ENCODE measurements around the gene TMEM47.
A peak's percentile ranks its signal among the peaks of the same experiment; 100 is the strongest.

The TMEM47 gene

DNA sequence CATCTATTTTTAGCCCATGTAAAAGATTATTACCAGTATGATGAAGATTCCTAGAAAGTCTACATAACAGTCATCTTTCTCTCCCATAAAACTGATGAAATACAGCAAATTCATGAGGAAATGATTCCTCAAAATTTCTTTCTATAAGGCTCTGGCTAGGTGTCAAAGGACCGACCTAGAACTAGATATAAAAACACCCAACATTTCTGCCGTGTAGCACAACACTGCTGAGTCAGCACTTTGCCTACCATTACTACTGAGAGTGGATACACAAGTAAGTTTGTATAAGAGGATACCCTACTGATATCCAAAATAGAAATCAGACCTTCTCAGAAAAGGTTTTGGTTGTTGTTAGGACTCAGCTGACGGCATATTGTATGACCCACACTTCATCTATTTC is 24.7 kb downstream of the TMEM47 start:
- DNase-seq (ENCODE audit: low read depth): no peak
- no peak overlapping the region for H3K4me3 ChIP-seq (ENCODE audit: control insufficient read depth, low read depth, low read length)
- TF ChIP-seq, protein P1, sequence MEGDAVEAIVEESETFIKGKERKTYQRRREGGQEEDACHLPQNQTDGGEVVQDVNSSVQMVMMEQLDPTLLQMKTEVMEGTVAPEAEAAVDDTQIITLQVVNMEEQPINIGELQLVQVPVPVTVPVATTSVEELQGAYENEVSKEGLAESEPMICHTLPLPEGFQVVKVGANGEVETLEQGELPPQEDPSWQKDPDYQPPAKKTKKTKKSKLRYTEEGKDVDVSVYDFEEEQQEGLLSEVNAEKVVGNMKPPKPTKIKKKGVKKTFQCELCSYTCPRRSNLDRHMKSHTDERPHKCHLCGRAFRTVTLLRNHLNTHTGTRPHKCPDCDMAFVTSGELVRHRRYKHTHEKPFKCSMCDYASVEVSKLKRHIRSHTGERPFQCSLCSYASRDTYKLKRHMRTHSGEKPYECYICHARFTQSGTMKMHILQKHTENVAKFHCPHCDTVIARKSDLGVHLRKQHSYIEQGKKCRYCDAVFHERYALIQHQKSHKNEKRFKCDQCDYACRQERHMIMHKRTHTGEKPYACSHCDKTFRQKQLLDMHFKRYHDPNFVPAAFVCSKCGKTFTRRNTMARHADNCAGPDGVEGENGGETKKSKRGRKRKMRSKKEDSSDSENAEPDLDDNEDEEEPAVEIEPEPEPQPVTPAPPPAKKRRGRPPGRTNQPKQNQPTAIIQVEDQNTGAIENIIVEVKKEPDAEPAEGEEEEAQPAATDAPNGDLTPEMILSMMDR (IDR thresholded peaks at IDR 0.05; ENCODE audit: control insufficient read depth, insufficient read depth, low read depth, low read length, missing control alignments): no peak

DNA sequence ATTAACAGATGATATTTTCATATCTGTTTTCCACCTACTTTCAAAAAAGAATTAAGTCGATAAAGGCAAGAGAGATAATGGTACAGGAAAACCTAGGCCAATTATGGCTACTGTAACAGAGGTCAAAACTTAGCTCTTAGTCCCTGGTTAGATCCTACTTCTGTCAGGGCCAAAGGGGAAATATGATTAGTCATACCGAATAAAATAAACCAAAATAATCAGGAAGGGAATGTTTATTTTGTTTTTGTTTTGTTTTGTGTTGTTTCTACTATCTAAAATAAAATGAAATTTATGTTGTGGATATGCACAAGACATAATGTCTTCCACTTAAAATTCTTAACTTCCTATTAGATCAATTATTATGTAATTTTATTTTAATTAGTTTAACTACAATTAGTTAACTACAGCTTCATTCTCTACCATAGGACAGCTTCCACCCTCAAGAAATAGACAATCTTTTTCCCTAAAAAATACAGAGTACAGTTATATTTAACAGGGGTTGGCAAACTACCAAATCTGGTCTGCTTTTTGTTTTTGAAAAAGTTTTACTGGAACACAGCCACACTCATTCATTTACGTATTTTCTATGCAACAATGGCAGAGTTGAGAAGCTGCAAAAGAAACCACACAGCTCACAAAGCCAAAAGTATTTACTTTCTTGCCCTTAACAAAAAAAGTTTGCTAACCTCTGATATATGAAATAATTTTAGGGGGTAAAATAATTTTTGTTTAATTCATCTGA is 25.4 kb downstream of the TMEM47 start:
- H3K4me3 ChIP-seq (ENCODE audit: control insufficient read depth, low read depth, low read length): no peak overlapping the region
- TF ChIP-seq, protein P1 (IDR thresholded peaks at IDR 0.05; ENCODE audit: control insufficient read depth, insufficient read depth, low read depth, low read length, missing control alignments): no peak
- DNase-seq (ENCODE audit: low read depth): no peak

DNA sequence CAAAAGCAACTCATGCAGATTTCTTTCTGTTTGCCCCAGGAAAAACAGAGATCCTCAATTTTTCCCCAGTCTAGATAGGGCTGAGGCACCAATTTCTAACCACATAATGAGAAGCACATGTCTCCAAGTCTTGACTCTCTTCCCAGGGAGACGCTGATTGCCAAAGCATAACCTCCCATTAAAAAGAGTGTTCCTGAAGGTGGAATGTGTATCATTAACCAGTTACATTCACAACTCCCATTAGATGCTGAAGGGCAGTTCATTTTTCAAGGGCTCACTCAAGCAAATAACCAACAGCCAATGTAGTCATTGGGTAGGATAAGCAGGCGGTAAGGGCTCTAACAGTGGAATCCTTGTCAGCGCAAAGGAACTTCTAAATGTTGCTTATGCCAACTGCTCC is 27.5 kb downstream of the TMEM47 start:
- no peak overlapping the region for H3K4me3 ChIP-seq (ENCODE audit: control insufficient read depth, low read depth, low read length)
- peak; percentile 34 for DNase-seq (ENCODE audit: low read depth)
- TF ChIP-seq, protein P1 (IDR thresholded peaks at IDR 0.05; ENCODE audit: control insufficient read depth, insufficient read depth, low read depth, low read length, missing control alignments): no peak

DNA sequence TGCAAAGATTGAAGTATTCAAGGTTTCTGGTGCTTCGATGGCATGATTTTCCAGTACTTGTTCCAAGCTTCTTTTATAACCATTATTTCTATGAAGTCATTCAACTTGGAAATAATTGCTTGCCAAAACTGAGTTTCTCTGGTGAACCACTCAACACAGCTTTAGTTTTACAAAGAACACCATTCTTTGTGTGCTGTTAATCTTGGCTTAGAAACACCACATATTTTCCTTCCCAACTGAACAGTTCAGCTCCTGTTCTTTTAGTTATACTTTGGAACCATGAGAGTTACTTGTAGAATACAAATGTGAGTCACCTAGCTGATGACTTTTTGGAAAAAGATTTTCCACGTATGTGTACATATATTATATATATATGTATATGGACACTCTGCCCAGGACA is 32.7 kb downstream of the TMEM47 start:
- H3K4me3 ChIP-seq (ENCODE audit: control insufficient read depth, low read depth, low read length): no peak overlapping the region
- DNase-seq (ENCODE audit: low read depth): no peak
- TF ChIP-seq, protein P1 (IDR thresholded peaks at IDR 0.05; ENCODE audit: control insufficient read depth, insufficient read depth, low read depth, low read length, missing control alignments): no peak

DNA sequence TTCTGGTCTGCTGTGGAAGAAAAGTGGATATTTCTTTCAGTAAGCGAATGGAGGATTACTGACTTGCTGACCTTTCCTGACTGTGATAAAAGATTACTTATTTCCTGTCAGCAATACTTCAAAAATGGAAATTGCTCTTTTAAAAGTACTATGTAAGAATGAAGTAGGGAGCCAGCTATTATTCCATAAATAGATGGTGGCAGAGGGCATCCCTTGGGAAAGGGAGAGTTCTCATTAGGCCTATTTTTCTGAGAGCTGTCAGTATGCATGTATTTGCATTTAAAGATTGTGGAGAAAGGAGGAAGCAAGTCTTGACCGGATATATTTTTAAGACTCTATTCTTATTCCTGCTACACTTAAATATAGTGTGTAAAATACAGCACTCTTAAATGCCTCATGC is 37.2 kb downstream of the TMEM47 start:
- TF ChIP-seq, protein P1 (IDR thresholded peaks at IDR 0.05; ENCODE audit: control insufficient read depth, insufficient read depth, low read depth, low read length, missing control alignments): no peak
- no peak for DNase-seq (ENCODE audit: low read depth)
- no peak overlapping the region for H3K4me3 ChIP-seq (ENCODE audit: control insufficient read depth, low read depth, low read length)

DNA sequence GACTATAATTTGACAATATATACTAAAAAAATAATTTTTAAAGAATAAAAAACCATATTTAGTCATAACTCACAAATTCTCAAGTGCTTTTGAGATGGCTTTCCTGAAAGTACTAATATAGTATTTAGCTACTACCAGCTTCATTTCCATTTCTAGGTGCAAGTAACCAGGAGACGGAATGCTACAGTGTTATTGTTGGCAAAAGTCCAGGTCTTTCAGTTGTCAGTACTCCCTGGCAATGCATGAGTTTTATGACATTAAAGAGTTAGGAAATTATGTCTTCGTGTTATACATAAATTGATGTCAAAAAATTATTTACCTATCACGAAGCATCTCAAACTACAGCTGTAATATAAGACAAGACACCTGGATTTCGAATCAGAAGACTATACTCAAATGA is 45.0 kb downstream of the TMEM47 start:
- TF ChIP-seq, protein P1 (IDR thresholded peaks at IDR 0.05; ENCODE audit: control insufficient read depth, insufficient read depth, low read depth, low read length, missing control alignments): no peak

More for the DNA sequence above, 45.0 kb downstream of the TMEM47 start:
- DNase-seq (ENCODE audit: low read depth): no peak
- no peak overlapping the region for H3K4me3 ChIP-seq (ENCODE audit: control insufficient read depth, low read depth, low read length)

Measured in AG09309 (cell line).